HG03565 (cell line): ENCODE measurements around the gene AFG3L2.

Experiments
- ATAC-seq: cut with Tn5 transposase; IDR thresholded peaks from one replicate; pipeline ENCODE4 v1.9.1; 2021; ENCODE audit warnings: mild to moderate bottlenecking, moderate library complexity; ENCODE audit not compliant: unreplicated experiment

Gene AFG3L2

DNA sequence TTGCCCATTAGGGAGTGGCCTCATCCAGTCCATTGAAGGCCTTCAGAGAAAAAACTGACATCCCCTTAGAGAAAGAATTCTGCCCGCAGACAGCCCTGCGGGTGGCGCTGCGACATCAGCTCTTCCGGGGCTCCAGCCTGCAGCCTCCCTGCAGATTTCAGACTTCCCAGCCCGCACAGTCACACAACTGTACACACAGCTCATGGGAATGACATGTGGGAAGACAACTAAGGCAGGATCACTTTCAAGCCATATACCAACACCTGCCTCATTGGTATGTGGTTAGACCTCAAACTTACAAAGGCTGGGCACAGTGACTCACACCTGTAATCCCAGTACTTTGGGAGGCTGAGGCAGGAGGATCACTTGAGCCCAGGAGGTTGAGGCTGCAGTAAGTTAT, 93.8 kb downstream of the AFG3L2 start:
- ATAC-seq: no peak

DNA sequence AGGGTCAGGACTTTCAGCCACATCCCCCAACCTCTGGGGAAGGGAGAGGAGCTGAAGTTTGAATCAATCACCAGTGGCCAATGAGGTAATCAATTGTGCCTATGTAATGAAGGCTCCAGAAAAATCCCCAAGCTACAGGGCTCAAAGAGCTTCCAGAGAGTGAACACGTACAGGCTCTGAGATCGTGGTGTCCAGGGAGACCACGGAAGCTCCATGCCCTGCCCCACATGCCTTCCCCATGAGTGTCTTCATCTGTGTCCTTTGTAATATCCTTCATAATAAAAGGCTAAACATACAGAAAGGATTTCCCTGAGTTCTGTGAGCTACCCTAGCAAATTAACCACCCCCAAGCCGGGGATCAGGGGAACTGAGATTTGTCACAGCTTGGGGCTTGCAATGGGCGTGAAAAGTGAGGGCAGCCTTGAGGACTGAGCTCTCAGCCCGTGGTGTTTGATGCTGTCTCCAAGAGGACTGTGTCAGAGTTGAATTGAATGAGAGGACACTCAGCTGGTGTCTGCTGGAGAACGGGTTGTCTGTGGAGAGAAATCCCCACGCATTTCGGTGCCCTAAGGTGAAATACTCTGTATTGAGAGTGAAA, 94.5 kb downstream of the AFG3L2 start:
- ATAC-seq: no peak

DNA sequence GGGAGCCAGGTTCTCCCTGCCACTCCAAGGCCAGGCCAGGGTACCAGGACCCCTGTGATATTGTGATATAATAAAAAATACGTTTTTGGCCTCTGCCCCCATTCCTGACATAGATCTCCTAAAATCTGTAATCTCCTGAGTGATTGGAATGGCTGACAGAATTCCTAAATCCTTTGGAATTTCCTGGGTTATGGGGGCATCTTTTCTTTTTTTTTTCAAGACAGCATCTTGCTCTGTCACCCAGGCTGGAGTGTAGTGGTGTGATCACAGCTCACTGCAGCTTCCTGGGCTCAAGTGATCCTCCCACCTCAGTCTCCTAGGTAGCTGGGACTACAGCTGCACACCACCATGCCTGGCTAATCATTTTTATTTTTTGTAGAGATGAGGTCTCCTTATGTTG, 95.2 kb downstream of the AFG3L2 start:
- ATAC-seq: no peak

DNA sequence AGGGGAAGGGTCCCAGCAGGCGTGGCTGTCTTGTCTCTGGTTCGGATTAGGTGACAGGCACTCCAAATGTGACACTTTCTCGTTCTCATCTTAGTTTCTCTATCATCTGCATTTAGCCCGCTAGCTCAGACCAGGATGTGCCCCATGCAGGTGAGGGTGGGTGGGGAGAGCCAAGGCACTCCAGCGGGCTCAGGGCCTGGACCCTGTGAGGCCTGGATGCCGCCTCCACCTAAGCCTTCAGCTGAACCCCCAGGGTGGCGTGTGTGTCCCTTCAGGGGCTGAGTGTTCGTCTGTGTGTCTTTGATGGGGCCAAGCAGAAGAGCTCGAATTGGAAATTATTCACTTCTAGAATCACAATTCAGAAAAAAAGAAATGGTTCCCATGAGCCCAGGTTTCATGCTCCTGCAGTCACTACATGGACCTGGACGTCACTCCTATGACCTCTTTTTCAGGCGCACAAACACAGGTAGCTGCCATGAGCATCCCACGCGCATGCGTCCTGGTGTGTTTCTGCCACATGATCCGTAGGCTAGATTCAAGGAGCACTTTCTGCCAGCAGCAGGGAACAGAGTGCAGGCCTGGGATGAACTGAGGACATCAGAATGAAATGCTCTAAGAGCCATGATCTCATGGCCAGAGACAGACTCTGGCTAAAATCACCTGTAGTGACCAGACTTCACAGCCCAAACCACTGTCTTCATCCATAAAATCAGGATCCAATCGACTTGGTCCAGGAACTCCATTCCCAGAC, 97.1 kb downstream of the AFG3L2 start:
- ATAC-seq: no peak
